GM08714 (cell line): Measurements from ENCODE around the gene ARHGAP26.

Source experiments
- H3K4me3 ChIP-seq: fragments of 200-500 bp; sonication (Bioruptor generic); 2 replicates; pipeline ENCODE4 v1.5.1; 2014; ENCODE audit warnings: mild to moderate bottlenecking, low read length, inconsistent platforms
- ZNF274 ChIP-seq: IDR thresholded peaks from 2 replicates; pipeline ENCODE4 v1.6.1; 2012; ENCODE audit warnings: mild to moderate bottlenecking, low read depth, low read length

ARHGAP26 gene

DNA sequence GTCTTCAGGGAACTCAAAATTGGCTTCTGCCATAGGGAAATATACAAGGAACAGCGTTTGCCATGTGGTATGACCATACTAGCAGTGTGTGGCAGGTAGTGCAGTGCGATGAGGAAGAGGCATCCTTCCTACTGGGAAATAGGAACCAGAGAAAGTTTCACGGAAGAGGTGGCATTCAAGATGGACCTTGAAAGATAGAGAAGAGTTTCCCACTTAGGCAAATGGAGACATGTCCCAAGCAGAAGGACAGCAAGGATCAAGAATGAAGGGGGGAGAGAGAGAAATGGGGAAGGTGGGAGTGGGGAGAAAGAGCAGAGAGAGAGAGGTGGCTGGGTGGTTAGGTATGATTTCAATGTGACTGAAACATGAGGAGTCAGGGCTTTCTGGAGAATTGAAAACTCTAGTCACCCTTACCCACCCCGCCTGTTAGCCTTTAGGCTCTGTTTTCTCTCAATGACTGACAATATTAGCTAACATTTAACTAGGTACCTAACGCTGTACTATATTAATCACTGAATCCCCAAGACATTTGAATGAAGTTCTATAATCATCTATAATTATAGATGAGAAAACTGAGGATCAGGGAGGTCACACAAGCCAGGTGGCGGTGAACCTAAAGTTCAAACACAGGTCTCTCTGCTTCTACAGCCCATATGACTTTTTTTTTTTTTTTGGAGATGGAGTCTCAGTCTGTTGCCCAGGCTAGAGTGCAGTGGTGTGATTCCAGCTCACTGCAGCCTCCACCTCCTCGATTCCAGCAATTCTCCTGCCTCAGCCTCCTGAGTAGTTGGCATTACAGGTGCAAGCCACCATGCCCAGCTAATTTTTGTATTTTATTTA is 462.0 kb downstream of the ARHGAP26 start:
- TF ChIP-seq ZNF274 = no peak
- peak overlapping the region; percentile 14; the same call in 1 of the 2 replicates for H3K4me3 ChIP-seq

DNA sequence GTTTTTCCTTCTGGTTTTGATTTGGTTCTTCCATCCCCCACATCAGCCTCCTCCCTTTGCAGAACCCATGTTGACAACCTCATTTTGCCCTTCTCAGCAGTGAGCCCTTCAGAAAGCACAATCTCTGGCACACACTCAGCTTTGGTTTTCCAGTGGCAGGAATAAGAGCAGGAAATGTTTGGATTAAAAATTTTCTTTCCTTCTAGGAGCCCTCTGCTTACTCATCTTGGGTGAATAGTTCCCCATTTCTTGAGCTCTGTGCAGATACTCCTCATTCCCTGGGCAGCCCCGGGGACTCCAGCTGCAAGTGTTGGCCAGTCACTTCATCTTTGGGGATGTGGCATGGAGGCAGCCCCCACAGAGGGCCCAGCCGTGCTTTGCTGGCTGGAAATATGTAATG is 462.9 kb downstream of the ARHGAP26 start:
- no peak overlapping the region for H3K4me3 ChIP-seq
- no peak for TF ChIP-seq ZNF274

DNA sequence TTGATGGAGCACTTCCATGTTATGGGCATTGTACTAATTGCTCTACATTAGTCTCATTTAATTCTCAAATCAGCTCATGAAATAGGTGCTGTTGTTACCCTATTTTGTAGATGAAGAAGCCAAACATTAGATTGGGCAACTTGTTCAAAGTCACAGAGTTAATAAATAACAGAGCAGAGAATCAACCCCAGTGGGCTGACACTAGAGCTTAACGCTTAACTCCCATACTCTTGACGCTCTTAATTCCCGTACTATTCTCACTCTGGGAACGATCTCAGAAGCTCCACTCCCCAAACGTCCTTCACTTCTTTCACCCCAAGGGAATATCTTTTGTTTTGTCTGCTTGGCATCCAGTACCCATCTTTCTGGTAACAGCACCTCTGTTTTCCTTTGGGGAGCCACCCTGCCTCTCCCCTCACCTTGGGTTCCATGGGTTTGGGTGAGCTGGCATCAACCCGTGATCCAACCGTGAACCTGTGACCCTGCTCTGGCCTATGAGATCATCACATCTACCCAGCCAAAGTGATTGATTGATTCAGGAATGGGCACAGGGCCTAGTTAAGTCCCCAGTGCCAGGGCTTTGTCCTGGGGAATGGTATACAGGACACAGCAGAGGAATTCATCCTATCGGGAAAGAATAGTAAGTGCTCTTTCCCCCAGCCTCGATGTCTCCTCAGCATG is 464.1 kb downstream of the ARHGAP26 start:
- no peak overlapping the region for H3K4me3 ChIP-seq
- no peak for TF ChIP-seq ZNF274

DNA sequence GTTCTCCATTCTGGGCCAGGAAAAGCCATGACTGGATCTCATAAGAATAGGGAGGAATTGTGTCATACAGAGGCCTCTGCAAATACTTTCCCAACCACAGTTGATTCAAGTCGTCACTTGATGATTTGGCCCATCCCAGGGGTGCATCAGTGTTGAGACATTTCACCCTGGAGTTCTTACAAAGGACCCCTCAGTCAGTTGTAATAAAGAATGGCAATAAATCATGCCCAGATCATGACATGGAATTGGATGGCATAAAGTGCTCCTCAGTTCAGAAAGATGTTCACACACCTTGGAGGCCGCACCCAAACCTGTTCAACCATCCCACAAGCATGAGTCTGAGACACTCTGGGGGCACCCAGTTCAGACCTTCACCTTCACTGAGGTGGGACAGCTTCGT is 465.2 kb downstream of the ARHGAP26 start:
- no peak for TF ChIP-seq ZNF274

DNA sequence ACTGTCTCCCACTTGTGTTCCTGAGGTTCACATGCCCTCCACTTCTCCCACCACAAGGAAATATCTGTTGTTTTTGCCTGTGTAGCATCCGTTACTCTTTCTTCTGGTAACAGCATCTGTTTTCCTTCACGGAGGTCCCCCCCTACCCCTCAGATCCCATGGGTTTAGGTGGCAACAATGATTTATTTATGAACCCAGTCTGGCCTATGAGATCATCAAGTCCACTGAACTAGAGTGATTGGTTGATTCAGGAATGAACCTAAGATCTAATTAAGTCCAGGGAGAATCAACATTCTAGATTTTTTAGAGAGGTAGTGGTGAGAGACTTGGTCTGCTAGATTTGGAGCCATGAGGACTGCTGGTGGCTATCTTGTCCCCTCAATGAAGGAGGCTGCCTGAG is 466.5 kb downstream of the ARHGAP26 start:
- no peak overlapping the region for H3K4me3 ChIP-seq
- no peak for TF ChIP-seq ZNF274

More for the DNA sequence above, 465.2 kb downstream of the ARHGAP26 start:
- no peak overlapping the region for H3K4me3 ChIP-seq

DNA sequence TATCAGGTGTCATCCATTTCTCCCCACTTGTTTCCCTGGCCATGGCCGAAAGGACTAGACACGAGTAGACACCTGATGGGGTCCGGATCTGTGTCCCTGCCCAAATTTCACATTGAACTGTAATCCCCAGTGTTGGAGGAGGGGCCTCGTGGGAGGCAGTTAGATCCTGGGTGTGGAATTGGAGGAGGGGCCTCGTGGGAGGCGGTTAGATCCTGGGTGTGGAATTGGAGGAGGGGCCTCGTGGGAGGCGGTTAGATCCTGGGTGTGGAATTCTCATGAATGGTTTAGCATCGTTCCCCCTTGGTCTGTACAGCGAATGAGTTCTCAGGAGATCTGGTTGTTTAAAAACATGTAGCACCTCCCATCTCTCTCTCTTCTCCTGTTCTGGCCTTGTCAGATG is 467.5 kb downstream of the ARHGAP26 start:
- TF ChIP-seq ZNF274 = no peak
- no peak overlapping the region for H3K4me3 ChIP-seq

DNA sequence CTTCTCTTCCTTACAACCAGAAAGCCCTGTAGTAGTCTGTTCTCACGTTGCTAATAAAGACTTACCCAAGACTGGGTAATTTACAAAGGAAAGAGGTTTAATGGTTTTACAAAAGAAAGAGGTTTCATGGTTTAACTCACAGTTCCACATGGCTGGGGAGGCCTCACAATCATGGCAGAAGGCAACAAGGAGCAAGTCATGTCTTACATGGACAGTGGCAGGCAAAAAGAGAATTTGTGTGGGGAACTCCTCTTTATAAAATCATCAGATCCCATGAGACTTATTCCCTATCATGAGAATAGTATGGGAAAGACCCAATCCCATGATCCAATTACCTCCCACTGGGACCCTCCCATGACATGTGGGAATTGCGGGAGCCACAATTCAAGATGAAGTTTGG is 468.4 kb downstream of the ARHGAP26 start:
- no peak overlapping the region for H3K4me3 ChIP-seq
- no peak for TF ChIP-seq ZNF274

DNA sequence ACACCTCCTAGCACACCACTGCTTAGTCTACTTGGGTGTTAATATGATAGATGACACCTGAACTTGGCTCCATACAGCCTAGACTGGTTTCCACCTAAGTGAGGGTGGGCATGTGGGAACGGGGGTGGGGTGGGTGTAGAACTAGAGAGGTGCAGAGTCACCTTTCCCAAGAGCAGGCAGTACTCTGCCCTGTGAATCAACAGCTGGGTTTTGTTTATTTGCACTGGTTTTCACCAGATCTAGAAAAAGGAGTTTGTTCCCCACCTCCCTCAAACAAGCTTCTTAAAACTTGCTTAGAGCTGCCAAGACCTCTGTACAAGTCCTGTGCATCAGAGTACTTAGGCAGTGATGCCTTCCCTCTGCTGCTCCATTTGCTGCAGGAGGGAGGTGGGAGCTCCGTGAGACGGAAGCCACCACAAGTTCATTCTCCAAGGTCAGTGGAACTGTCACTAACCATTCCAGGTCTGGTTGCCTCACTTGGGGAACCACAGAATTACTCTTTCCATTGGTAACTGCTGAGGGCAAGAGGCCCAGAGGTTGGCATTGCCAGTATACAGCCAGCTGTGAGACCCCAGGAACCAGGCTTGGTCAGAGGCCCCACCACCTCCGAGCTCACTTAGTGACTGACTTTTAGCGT is 469.8 kb downstream of the ARHGAP26 start:
- no peak overlapping the region for H3K4me3 ChIP-seq
- TF ChIP-seq ZNF274 = no peak

DNA sequence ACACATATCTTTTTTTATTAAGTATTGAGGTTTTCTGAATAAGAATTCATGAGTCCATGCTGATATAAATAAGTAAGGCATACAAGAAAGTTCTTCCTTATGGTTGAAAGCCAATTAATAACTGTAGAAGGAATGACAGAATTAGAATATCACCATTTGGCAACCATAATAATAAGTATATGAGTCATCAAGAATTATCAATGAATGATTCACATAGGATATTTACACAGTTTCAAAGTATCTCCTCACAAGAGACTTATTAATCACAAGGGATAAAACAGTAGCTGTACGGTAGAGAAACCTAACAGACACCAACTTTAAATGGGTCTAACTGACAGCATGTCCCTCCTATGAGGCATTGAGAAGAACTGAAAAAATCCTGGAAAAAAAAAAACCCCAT is 471.7 kb downstream of the ARHGAP26 start:
- no peak overlapping the region for H3K4me3 ChIP-seq
- no peak for TF ChIP-seq ZNF274

DNA sequence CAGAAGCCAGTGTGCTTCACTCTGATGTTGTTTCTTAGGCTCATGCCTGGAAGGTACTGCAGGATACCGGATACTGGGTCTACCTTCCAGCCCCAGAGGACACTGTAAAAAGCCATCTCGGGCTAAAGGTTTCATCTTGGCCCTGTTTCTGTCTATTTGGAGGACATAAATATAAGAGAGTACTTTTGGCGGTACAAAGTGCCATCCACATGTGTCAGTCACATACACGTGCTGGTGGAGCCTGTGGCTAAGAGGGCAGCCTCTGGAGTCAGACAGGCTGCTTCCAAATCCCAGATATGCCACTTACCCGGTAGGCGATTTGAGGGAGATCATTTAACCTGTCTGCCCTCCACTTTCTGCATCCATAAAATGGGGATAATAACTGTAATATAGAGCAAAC is 472.9 kb downstream of the ARHGAP26 start:
- H3K4me3 ChIP-seq = no peak overlapping the region
- TF ChIP-seq ZNF274 = no peak

DNA sequence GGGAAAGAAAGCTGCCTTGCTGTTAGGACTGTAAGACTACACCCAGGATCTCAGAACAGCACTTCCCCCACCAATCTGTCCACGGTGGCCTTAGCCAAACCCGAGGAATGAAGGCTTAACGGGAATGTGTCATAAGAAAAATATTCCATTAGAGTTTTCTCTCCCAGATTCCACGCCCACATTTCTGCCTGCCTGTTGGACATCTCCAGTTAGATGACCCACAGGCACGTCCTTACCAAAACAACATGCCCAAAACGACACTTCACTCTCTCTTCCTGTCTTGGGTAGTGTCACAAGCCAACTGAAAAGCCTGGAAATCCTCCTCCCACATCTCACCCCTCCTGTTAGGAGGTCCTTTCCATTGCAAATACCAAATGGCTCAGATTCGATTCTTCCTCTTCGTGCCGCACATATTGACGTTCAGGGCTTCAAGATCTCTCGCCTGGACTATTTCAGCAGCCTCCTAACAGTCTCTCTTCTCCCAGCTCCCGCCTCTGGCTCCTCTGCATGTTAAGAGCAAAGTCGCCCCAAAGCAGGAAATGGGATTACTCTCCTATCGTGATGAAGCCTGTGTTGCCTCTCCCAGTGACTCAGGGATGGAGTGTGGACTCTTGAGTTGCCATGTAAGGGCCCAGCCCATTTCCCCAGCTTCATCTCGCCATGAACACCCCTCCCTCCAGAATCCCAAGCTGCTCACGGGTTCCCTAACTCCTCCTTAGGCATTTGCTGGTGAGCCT is 474.0 kb downstream of the ARHGAP26 start:
- no peak overlapping the region for H3K4me3 ChIP-seq
- no peak for TF ChIP-seq ZNF274

DNA sequence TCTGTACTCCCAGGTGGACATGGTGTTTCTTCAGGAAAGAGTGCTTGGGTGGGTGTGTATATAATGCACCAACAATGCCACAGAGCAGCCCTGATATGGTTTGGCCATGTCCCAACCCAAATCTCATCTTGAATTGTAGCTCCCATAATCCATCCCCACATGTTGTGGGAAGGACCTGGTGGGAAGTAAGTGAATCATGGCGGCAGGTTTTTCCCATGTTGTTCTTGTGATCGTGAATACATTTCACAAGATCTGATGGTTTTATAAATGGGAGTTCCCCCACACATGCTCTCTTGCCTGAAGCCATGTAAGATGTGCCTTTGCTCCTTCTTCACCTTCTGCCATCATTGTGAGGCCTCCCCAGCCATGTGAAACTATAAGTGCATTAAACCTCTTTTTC is 474.8 kb downstream of the ARHGAP26 start:
- TF ChIP-seq ZNF274 = no peak
- no peak overlapping the region for H3K4me3 ChIP-seq

DNA sequence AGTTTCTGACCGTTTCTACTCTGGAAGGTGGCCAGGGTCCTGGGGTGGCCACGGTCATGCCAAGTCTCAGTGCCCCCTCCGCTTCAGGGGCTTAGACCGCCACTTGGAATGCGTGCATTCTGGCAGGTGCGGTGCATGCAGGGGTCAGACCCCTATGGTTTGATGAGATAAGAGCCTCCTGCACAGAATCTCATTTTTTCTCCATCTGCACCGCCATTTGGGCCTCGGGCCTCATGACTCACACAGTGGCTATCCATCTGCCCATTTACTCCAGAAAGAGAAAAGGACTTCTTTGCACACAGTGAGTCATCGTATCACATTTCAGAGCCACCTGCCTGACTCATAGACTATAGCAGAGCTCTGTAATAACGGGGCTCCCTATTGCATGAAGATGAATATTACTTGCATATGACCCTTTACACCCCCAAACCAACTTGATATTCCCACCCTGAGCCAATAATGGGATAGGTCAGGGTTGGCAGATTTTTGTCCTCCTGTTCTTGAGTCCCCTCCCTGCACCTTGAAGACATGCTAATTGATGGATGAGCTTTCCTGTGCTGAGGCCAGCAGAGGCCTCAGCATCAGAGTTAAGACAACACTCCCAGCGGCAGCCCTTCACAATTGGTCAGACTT is 475.9 kb downstream of the ARHGAP26 start:
- TF ChIP-seq ZNF274 = no peak
- H3K4me3 ChIP-seq = no peak overlapping the region
